T-cell (primary cell): Measurements from ENCODE around the gene SGIP1. TPM values are rescaled to one million over a fixed set of nuclear protein-coding genes. Genes with fewer than 3 reads are reported as not detected.

Experiments
- ATAC-seq, 4 experiments: fragments of 200-7000 bp in 3 of 4; fragments of 150-1000 bp in 1 of 4; cut with Tn5 transposase; replicated peaks in 1 of 4; 1 replicate in 3 of 4; 2 replicates in 1 of 4; pipeline ENCODE4 v1.10.0; 2021; ENCODE audit warnings: moderate library complexity in 3 of 4, mild to moderate bottlenecking in 2 of 4, moderate number of reproducible peaks in 1 of 4
- CTCF ChIA-PET, 2 donors: fragments of 300-600 bp; sonication (Branson Sonifier 250); formaldehyde crosslinking; loops; one replicate each; lab custom pipeline; 2022; ENCODE audit warnings: antibody characterized with exemption in 2 of 2; lab: Charles Lee
- POLR2A ChIA-PET, 2 donors: fragments of 300-600 bp; sonication (Branson Sonifier 250); formaldehyde crosslinking; loops; one replicate each; lab custom pipeline; 2022; ENCODE audit warnings: antibody characterized with exemption in 2 of 2; lab: Charles Lee
- DNase-seq, 35 experiments: peaks; one replicate each; pipeline versions ENCODE4 v3.0.0 to v3.0.0-alpha.2; 2013 to 2023
- H3K27ac ChIP-seq: one replicate; pipeline ENCODE4 v1.5.1; 2013; ENCODE audit warnings: low read length
- H3K27me3 ChIP-seq, 2 experiments: replicated peaks in 1 of 2; 1 replicate in 1 of 2; 2 replicates in 1 of 2; pipeline versions ENCODE4 v1.6.1 to v1.7.0; 2013; ENCODE audit warnings: low read length in 1 of 2, mixed read lengths in 1 of 2; ENCODE audit not compliant: control insufficient read depth in 2 of 2, insufficient read depth in 2 of 2; ENCODE audit errors: extremely low read depth in 1 of 2
- H3K36me3 ChIP-seq, 2 donors: 1 replicate in 1 of 2; 2 replicates in 1 of 2; pipeline versions ENCODE4 v1.6.1 to v1.7.0; 2013; ENCODE audit warnings: low read length in 1 of 2; ENCODE audit not compliant: control insufficient read depth in 2 of 2, insufficient read depth in 1 of 2; ENCODE audit errors: extremely low read depth in 1 of 2
- H3K4me1 ChIP-seq, 2 experiments: 1 replicate in 1 of 2; 2 replicates in 1 of 2; pipeline versions ENCODE4 v1.6.1 to v1.7.0; 2013; ENCODE audit warnings: low read length in 2 of 2, mixed read lengths in 1 of 2; ENCODE audit not compliant: insufficient read depth in 2 of 2, control insufficient read depth in 1 of 2; ENCODE audit errors: extremely low read depth in 1 of 2
- H3K4me3 ChIP-seq, 2 donors: 1 replicate in 1 of 2; 2 replicates in 1 of 2; pipeline versions ENCODE4 v1.5.1 to v1.7.0; 2013; ENCODE audit warnings: mild to moderate bottlenecking in 2 of 2, low read length in 1 of 2, moderate library complexity in 1 of 2; ENCODE audit not compliant: control insufficient read depth in 1 of 2; ENCODE audit errors: extremely low read depth in 1 of 2
- H3K9me3 ChIP-seq: 2 replicates; pipeline ENCODE4 v1.7.0; 2013
- H3K27ac Mint-ChIP-seq, 2 donors: one replicate each; pipeline ENCODE4 v1.8.0; 2020 to 2021; ENCODE audit warnings: mild to moderate bottlenecking in 2 of 2, mixed read lengths in 2 of 2
- H3K27me3 Mint-ChIP-seq, 2 donors: one replicate each; pipeline ENCODE4 v1.8.0; 2021 to 2022; ENCODE audit warnings: mixed read lengths in 2 of 2
- H3K36me3 Mint-ChIP-seq: one replicate; pipeline ENCODE4 v1.8.0; 2021; ENCODE audit warnings: mixed read lengths
- H3K4me1 Mint-ChIP-seq, 3 donors: one replicate each; pipeline ENCODE4 v1.8.0; 2020 to 2022; ENCODE audit warnings: mixed read lengths in 3 of 3, mild to moderate bottlenecking in 1 of 3
- H3K4me3 Mint-ChIP-seq, 3 donors: one replicate each; pipeline ENCODE4 v1.8.0; 2020 to 2022; ENCODE audit warnings: mild to moderate bottlenecking in 3 of 3, mixed read lengths in 3 of 3, moderate library complexity in 3 of 3
- H3K9me3 Mint-ChIP-seq, 3 donors: one replicate each; pipeline ENCODE4 v1.8.0; 2020 to 2022; ENCODE audit warnings: mixed read lengths in 3 of 3
- WGBS: methylation state at CpG from one replicate; pipeline ENCODE4 v1.1.5; 2013; ENCODE audit warnings: missing lambda C conversion rate; ENCODE audit not compliant: insufficient coverage; 5-methylcytosine and 5-hydroxymethylcytosine counted together
- total RNA-seq, 35 experiments: library from RNA in 6 of 35; stranded (reverse) in 6 of 35; fragments of 120-200 nt in 1 of 35; gene quantifications; one replicate each; pipeline versions ENCODE4 v1.2.1 to v1.2.4 and lab custom pipeline; 2013 to 2026

Gene SGIP1
- total RNA-seq, 5 donors from 2014 or later (not counting 1 experiment from before 2014, with no cell fraction given) = not detected

DNA sequence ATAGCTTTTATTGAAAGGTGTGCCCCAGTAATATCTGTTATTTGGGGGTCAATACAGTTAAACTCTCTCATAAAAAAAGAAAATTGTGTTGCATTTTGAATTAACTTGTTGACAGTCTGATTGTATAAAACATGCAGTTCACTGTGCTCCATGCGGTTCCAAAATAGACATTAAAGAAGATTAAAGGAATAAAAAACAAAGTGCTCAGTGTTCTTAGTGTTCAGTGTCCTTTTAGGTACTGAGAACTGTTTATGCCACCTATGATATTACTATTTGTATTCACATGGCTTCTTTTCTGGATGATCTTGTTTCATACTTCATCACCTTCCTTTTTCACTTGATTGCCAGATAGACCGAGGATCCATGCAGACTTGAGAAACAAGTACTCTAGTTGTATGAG, 15.3 kb upstream of the SGIP1 start:
- ATAC-seq (no peak), DNase-seq (no peak)
- no peaks in the 10 kb centered on the region for H3K4me1 Mint-ChIP-seq
- ChIA-PET CTCF (interaction anchor here in 1 of 2 donors (1.0 kb wide), 1 partner anchor 335 kb away, joined by 4 read pairs; no protein-coding TSS in a partner anchor), POLR2A (no interaction called here)
- no peaks in the 10 kb centered on the region for H3K36me3 Mint-ChIP-seq
- Histone ChIP-seq H3K27me3 (no peaks in the 10 kb centered on the region), H3K9me3 (no peaks in the 10 kb centered on the region), H3K4me1 (no peaks in the 10 kb centered on the region), H3K27ac (no peak overlapping the region), H3K4me3 (no peak overlapping the region), H3K36me3 (no peaks in the 10 kb centered on the region)
- H3K4me3 Mint-ChIP-seq = no peak overlapping the region
- H3K27ac Mint-ChIP-seq = no peak overlapping the region
- H3K9me3 Mint-ChIP-seq = peaks cover 0 to under 1% (median 0%) of the 10 kb centered on the region in 3 donors
- H3K27me3 Mint-ChIP-seq = peaks cover 3 to 6% of the 10 kb centered on the region in 2 donors
- WGBS = 100% methylated on average over 2 of the region's 2 CpGs

DNA sequence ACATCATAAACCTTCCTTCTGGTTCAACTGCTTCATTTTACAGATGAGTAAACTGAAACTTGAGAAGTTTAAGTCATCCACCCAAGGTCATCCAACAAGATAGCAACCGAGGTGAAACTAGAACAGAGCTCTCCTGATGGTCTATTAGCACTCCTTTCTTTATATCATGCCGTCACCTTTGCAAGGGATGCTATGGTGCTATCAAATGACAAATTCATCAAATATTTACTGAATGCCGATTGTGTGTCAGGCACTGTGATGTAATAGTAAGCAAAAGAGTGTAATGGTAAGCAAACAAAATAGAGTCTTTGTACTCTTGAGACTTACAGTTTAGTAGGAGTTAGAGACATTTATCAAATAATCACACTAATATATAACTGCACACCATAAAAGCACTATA, 14.0 kb upstream of the SGIP1 start:
- peaks cover 0 to 2% of the 10 kb centered on the region in 2 donors for H3K27me3 Mint-ChIP-seq

DNA sequence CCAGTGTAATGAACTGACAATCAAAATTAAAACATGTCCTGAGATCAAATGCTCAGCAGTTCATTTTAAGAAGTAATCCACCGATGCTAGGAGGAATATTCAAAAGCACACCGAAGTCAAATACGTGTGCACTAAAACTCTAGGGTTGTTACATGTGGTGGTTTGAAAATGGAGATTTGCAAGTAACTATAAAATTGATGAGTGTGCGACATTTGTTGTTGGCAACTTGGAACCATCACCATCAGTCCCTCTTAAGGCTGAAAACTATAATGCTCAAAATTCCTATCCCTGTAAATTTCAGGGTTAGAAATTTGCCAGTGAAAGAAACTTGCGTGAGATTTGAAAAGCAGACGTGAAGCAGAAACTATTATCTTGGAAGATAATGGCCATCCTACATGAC, 13.3 kb upstream of the SGIP1 start:
- Mint-ChIP-seq H3K4me3 (no peak overlapping the region), H3K9me3 (no peaks in the 10 kb centered on the region), H3K27ac (no peak overlapping the region), H3K36me3 (no peaks in the 10 kb centered on the region), H3K27me3 (no peaks in the 10 kb centered on the region), H3K4me1 (no peaks in the 10 kb centered on the region)
- Histone ChIP-seq H3K36me3 (no peaks in the 10 kb centered on the region), H3K9me3 (no peaks in the 10 kb centered on the region), H3K27ac (no peak overlapping the region), H3K4me3 (no peak overlapping the region), H3K4me1 (no peaks in the 10 kb centered on the region), H3K27me3 (no peaks in the 10 kb centered on the region)
- no peak for DNase-seq
- WGBS = no CpG with 5 or more reads among the region's 6 CpGs
- POLR2A ChIA-PET = no interaction called here
- no peak for ATAC-seq
- CTCF ChIA-PET = no interaction called here

More for the DNA sequence above, 14.0 kb upstream of the SGIP1 start:
- Histone ChIP-seq H3K9me3 (no peaks in the 10 kb centered on the region), H3K4me1 (no peaks in the 10 kb centered on the region), H3K27me3 (no peaks in the 10 kb centered on the region), H3K36me3 (no peaks in the 10 kb centered on the region), H3K27ac (no peak overlapping the region), H3K4me3 (no peak overlapping the region)
- ChIA-PET CTCF (no interaction called here), POLR2A (no interaction called here)
- Mint-ChIP-seq H3K36me3 (no peaks in the 10 kb centered on the region), H3K4me3 (no peak overlapping the region), H3K4me1 (no peaks in the 10 kb centered on the region), H3K9me3 (no peaks in the 10 kb centered on the region), H3K27ac (no peak overlapping the region)
- 50% methylated on average over 1 of the region's 3 CpGs for WGBS
- ATAC-seq = no peak
- DNase-seq = no peak

DNA sequence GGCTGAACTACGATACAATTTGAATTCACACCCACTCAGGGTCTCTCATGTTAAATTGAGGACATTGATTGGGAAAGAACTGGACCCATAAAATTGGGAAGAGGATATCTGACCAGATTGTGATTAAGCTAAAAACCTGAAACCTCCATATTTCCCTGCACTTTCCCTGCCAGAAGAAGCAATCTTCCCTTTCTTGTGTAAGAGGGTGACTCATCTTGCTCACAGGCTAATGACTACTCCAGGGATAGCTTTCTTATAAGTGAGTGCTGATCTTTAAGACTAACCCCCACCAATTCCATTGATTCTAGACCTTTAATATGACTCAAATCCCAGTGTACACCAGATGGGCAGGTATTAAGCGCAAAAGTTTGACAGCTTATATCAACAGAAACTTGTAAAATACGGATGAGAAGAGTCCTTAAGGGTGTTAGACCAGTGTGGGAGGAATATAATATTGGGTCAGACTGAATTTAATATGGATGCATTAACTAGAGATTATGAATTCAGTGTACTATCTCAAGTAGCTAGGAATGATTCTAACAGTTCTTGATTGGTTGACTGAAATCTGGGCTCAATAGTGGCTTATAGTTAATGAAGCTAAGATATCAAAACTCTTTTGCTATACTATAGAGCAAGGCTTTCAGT, 12.1 kb upstream of the SGIP1 start:
- H3K36me3 ChIP-seq = no peaks in the 10 kb centered on the region
- Mint-ChIP-seq H3K27ac (no peak overlapping the region), H3K27me3 (no peaks in the 10 kb centered on the region), H3K36me3 (no peaks in the 10 kb centered on the region), H3K9me3 (no peaks in the 10 kb centered on the region), H3K4me3 (no peak overlapping the region), H3K4me1 (no peaks in the 10 kb centered on the region)
- DNase-seq (no peak), ATAC-seq (no peak)
- no peak overlapping the region for H3K27ac ChIP-seq
- POLR2A ChIA-PET = interaction anchor here in 1 of 2 donors (0.5 kb wide), 1 partner anchor 10 kb away, joined by 3 read pairs; no protein-coding TSS in a partner anchor
- WGBS = 63% methylated on average over 1 of the region's 3 CpGs
- no peaks in the 10 kb centered on the region for H3K9me3 ChIP-seq
- H3K4me1 ChIP-seq = no peaks in the 10 kb centered on the region
- CTCF ChIA-PET = no interaction called here
- H3K27me3 ChIP-seq = no peaks in the 10 kb centered on the region
- no peak overlapping the region for H3K4me3 ChIP-seq

DNA sequence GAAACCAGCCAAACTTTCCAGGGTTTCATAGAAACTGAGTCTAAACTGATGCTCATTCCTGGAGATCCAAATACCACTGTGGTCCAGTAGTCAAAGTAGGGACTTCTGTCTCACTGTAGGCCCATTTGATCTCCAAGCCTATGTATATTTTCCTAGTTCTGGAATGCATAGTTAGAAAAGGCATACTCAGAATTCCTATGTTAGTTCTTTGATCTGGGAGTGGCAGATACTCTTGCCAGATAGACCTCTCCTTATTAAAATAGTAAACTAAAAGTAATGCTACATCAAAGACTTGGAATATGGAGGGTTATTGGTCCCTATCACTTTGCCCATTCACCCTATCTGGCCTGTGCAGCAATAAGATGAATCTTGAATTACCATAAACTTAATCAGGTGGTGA, 10.4 kb upstream of the SGIP1 start:
- CTCF ChIA-PET = no interaction called here
- H3K4me3 ChIP-seq = no peak overlapping the region
- Mint-ChIP-seq H3K27me3 (no peaks in the 10 kb centered on the region), H3K9me3 (peaks cover 0 to 3% (median 0%) of the 10 kb centered on the region in 3 donors), H3K27ac (no peak overlapping the region), H3K36me3 (no peaks in the 10 kb centered on the region), H3K4me1 (no peaks in the 10 kb centered on the region), H3K4me3 (no peak overlapping the region)
- H3K9me3 ChIP-seq = no peaks in the 10 kb centered on the region
- H3K27ac ChIP-seq = no peak overlapping the region
- POLR2A ChIA-PET = no interaction called here
- H3K36me3 ChIP-seq = no peaks in the 10 kb centered on the region
- DNase-seq (no peak), ATAC-seq (no peak)
- no peaks in the 10 kb centered on the region for H3K27me3 ChIP-seq
- H3K4me1 ChIP-seq = no peaks in the 10 kb centered on the region

DNA sequence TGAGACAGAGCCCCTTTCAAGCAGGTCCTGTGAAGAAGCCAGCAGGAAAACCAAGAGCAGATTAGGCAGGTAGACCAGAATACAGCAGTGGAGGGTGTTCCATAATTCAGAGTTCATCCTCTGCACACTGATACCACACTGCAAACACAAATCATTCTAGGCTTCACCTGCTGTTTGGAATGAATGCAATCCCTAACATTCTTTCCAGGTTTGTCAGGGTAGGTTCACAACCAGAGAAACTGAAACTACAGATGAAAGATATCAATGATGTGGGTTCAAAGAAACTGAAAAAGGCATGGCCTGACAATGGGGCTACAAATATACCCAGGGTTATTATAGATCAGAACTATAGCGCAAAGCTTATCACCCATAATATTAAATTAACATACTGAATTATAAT, 8.9 kb upstream of the SGIP1 start:
- POLR2A ChIA-PET = no interaction called here
- H3K36me3 Mint-ChIP-seq = no peaks in the 10 kb centered on the region

More for the DNA sequence above, 8.9 kb upstream of the SGIP1 start:
- no peaks in the 10 kb centered on the region for H3K36me3 ChIP-seq
- H3K27ac ChIP-seq = no peak overlapping the region
- peaks cover 8% of the 10 kb centered on the region in 2 donors for H3K27me3 Mint-ChIP-seq
- no peak overlapping the region for H3K27ac Mint-ChIP-seq
- ATAC-seq = no peak
- H3K27me3 ChIP-seq = no peaks in the 10 kb centered on the region
- no peaks in the 10 kb centered on the region for H3K4me1 Mint-ChIP-seq
- peaks cover 0 to 3% (median 0%) of the 10 kb centered on the region in 3 donors for H3K9me3 Mint-ChIP-seq
- no peaks in the 10 kb centered on the region for H3K9me3 ChIP-seq
- CTCF ChIA-PET = no interaction called here
- H3K4me3 Mint-ChIP-seq = no peak overlapping the region
- DNase-seq = no peak
- no peak overlapping the region for H3K4me3 ChIP-seq
- no CpG with 5 or more reads among the region's 1 CpG for WGBS
- H3K4me1 ChIP-seq = no peaks in the 10 kb centered on the region
